Upper lobe of left lung (tissue), 6 donors: ENCODE data around the gene TMPRSS9. TPM values are rescaled to one million over a fixed set of nuclear protein-coding genes. Genes with fewer than 3 reads are reported as not detected.

Experiments
- ATAC-seq, 2 donors: fragments of 200-7000 bp; cut with Tn5 transposase; one replicate each; pipeline ENCODE4 v1.9.1; 2022; ENCODE audit warnings: mild to moderate bottlenecking in 2 of 2, moderate library complexity in 2 of 2; ENCODE audit not compliant: low FRiP score in 2 of 2
- DNase-seq, 2 donors: peaks; one replicate each; pipeline ENCODE4 v3.0.0-alpha.2; 2019 to 2020
- H3K27ac ChIP-seq, 4 donors: fragments of 200-600 bp; sonication (generic); one replicate each; pipeline ENCODE4 v1.5.1; 2016 to 2019
- H3K27me3 ChIP-seq, 4 donors: fragments of 200-600 bp; sonication (generic); one replicate each; pipeline ENCODE4 v1.5.1; 2017 to 2019
- H3K36me3 ChIP-seq, 4 donors: fragments of 200-600 bp; sonication (generic); one replicate each; pipeline ENCODE4 v1.5.1; 2016 to 2019
- H3K4me1 ChIP-seq, 4 donors: fragments of 200-600 bp; sonication (generic); one replicate each; pipeline ENCODE4 v1.5.1; 2018 to 2019
- H3K4me3 ChIP-seq, 4 donors: fragments of 200-600 bp; sonication (generic); one replicate each; pipeline ENCODE4 v1.5.1; 2017 to 2019; ENCODE audit warnings: mild to moderate bottlenecking in 2 of 4, moderate library complexity in 1 of 4
- H3K9me3 ChIP-seq, 4 donors: fragments of 200-600 bp; sonication (generic); one replicate each; pipeline ENCODE4 v1.5.1; 2018 to 2019
- EP300 ChIP-seq, 4 donors: sonication (generic); formaldehyde crosslinking; IDR thresholded peaks; one replicate each; pipeline ENCODE4 v1.5.1; 2017; ENCODE audit warnings: antibody characterized with exemption in 4 of 4, control low read depth in 2 of 4
- POLR2A ChIP-seq, 4 donors: fragments of 450-650 bp; IDR thresholded peaks; one replicate each; pipeline ENCODE4 v1.5.1; 2016 to 2017; ENCODE audit warnings: antibody characterized with exemption in 4 of 4, mild to moderate bottlenecking in 2 of 4
- POLR2AphosphoS5 ChIP-seq, 2 donors: sonication (generic); formaldehyde crosslinking; IDR thresholded peaks; one replicate each; pipeline ENCODE4 v1.5.1; 2017; ENCODE audit warnings: antibody characterized with exemption in 2 of 2
- WGBS, 2 donors: methylation state at CpG; one replicate each; pipeline ENCODE4 v1.1.5; 2017 to 2018; 5-methylcytosine and 5-hydroxymethylcytosine counted together
- total RNA-seq, 6 donors: library from RNA; depleted of rRNA in 4 of 6; stranded (reverse); fragments of >200 nt in 4 of 6; gene quantifications; one replicate each; pipeline versions ENCODE4 v1.1.0 to v1.2.1, GENCODE V29; 2016 to 2021
- TF ChIP-seq, protein P1 (sequence below), 6 experiments: fragments of 450-650 bp in 4 of 6; fragments of 200-600 bp in 2 of 6; sonication (generic) in 2 of 6; IDR thresholded peaks; one replicate each; pipeline ENCODE4 v1.5.1; 2016 to 2019; ENCODE audit warnings: antibody characterized with exemption in 6 of 6
- donor health status: DM: no; HTN: no; CAD: no; lungs with moderate emphysema.
- donor health status: DM: no; HTN: yes; CAD: no; lungs with severe emphysema.

TMPRSS9 gene
- total RNA-seq, 6 donors from 2014 or later = 0.14 to 0.55 (median 0.26) TPM; not detected in 2

GRCh38 chr19:2423071-2423914 lies 63.2 kb downstream of the TMPRSS9 start:
- 59 to 80% methylated on average over 9 to 16 of the region's 19 CpGs for WGBS, 2 donors
- no peak for ATAC-seq
- no peak for DNase-seq

DNA sequence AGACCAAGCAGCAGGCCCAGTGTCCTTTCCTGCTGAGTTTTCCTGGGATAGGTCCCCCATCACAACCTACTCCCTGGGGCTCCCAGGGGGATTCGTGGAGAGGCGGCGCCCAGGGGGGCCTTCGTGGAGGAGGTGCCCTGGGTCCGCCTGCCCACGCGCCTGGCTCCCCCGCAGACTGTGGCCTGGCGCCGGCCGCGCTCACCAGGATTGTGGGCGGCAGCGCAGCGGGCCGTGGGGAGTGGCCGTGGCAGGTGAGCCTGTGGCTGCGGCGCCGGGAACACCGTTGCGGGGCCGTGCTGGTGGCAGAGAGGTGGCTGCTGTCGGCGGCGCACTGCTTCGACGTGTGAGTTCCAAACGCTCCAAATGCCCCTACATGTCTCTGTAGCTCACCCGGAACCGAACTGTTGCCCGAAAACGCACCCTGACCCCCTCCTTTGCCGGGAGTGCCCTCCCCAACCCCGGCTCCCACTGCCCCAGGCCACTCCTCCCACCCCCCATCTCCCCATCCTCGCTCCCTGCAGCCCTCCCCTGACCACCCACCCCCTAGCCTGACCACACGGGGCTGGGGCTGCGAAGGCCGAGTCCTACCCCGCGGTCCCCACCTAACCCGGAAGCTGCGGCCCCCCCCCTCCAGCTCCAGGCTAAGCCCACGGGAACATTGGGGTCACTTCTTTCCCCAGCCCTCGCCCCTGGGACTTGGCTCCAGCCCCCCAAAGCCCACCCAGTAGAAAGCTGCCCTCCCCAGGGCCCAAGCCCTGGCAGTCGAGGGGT lies 64.0 kb downstream of the TMPRSS9 start:
- ATAC-seq (no peak), DNase-seq (peak in 1 of 2 donors; percentile 84)
- Histone ChIP-seq H3K27ac (no peak overlapping the region), H3K4me3 (no peak overlapping the region), H3K27me3 (no peaks in the 10 kb centered on the region), H3K36me3 (peaks cover 0 to 12% (median 5%) of the 10 kb centered on the region in 4 donors), H3K9me3 (no peaks in the 10 kb centered on the region), H3K4me1 (peaks cover 22 to 45% (median 24%) of the 10 kb centered on the region in 4 donors)
- WGBS, 2 donors = 82 to 87% methylated on average over 33 to 34 of the region's 46 CpGs
- TF ChIP-seq EP300 (IDR thresholded peaks at IDR 0.05) (no peak), POLR2A (IDR thresholded peaks at IDR 0.05) (no peak), POLR2AphosphoS5 (IDR thresholded peaks at IDR 0.05) (no peak)
- TF ChIP-seq, protein P1, sequence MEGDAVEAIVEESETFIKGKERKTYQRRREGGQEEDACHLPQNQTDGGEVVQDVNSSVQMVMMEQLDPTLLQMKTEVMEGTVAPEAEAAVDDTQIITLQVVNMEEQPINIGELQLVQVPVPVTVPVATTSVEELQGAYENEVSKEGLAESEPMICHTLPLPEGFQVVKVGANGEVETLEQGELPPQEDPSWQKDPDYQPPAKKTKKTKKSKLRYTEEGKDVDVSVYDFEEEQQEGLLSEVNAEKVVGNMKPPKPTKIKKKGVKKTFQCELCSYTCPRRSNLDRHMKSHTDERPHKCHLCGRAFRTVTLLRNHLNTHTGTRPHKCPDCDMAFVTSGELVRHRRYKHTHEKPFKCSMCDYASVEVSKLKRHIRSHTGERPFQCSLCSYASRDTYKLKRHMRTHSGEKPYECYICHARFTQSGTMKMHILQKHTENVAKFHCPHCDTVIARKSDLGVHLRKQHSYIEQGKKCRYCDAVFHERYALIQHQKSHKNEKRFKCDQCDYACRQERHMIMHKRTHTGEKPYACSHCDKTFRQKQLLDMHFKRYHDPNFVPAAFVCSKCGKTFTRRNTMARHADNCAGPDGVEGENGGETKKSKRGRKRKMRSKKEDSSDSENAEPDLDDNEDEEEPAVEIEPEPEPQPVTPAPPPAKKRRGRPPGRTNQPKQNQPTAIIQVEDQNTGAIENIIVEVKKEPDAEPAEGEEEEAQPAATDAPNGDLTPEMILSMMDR (IDR thresholded peaks at IDR 0.05) = no peak

More at GRCh38 chr19:2423071-2423914, 63.2 kb downstream of the TMPRSS9 start:
- TF ChIP-seq, protein P1 (IDR thresholded peaks at IDR 0.05) = no peak
- no peak for TF ChIP-seq POLR2AphosphoS5 (IDR thresholded peaks at IDR 0.05)
- no peak for TF ChIP-seq POLR2A (IDR thresholded peaks at IDR 0.05)
- TF ChIP-seq EP300 (IDR thresholded peaks at IDR 0.05) = no peak
- Histone ChIP-seq H3K4me1 (peaks cover 17 to 39% (median 20%) of the 10 kb centered on the region in 4 donors), H3K36me3 (peaks cover 0 to 12% (median 5%) of the 10 kb centered on the region in 4 donors), H3K27me3 (no peaks in the 10 kb centered on the region), H3K27ac (no peak overlapping the region), H3K4me3 (no peak overlapping the region), H3K9me3 (no peaks in the 10 kb centered on the region)

- Histone ChIP-seq H3K27me3 (no peaks in the 10 kb centered on the region), H3K27ac (no peak overlapping the region), H3K36me3 (peaks cover 0 to 12% (median 5%) of the 10 kb centered on the region in 4 donors), H3K4me1 (peaks cover 22 to 45% (median 24%) of the 10 kb centered on the region in 4 donors), H3K9me3 (no peaks in the 10 kb centered on the region), H3K4me3 (no peak overlapping the region)
- ATAC-seq (peak in 1 of 2 donors; percentile 36), DNase-seq (peak in 1 of 2 donors; percentile 86)
- TF ChIP-seq EP300 (IDR thresholded peaks at IDR 0.05) = no peak
- TF ChIP-seq, protein P1 (IDR thresholded peaks at IDR 0.05) = peak in 1 of 6 experiments; percentile 13
- no peak for TF ChIP-seq POLR2AphosphoS5 (IDR thresholded peaks at IDR 0.05)
- no peak for TF ChIP-seq POLR2A (IDR thresholded peaks at IDR 0.05)
- 73 to 84% methylated on average over 41 to 72 of the region's 101 CpGs for WGBS, 2 donors
These were observed 64.9 kb downstream of the TMPRSS9 start for GRCh38 chr19:2424686-2425621.
